IPS-18c (cell line): ENCODE measurements around the gene NEU1.
"Not testable (repeated sequence)": the region's sequence is repeated elsewhere in the genome, so short reads cannot be mapped to it uniquely, and the experiment has no call there.

Experiments used
- H3K4me3 ChIP-seq: 2 replicates; pipeline ENCODE4 v1.7.0; 2013; ENCODE audit warnings: low read depth, mild to moderate bottlenecking, low read length, moderate library complexity; ENCODE audit not compliant: insufficient read depth
- H3K9me3 ChIP-seq: one replicate; pipeline ENCODE4 v1.6.1; 2013; ENCODE audit warnings: mild to moderate bottlenecking, low read length, moderate library complexity; ENCODE audit not compliant: control insufficient read depth, insufficient read depth

NEU1 gene

GRCh38 chr6:31862344-31863235, at the start of gene NEU1:
NEU1 (minus strand) TSS chr6:31862821; CDS start chr6:31862776, 45 bp downstream.
- H3K4me3 ChIP-seq: peak within 1 kb of the TSS; percentile 82
- no peaks in the 10 kb centered on the region for H3K9me3 ChIP-seq

- H3K4me3 ChIP-seq: no peak overlapping the region
- no peaks in the 10 kb centered on the region for H3K9me3 ChIP-seq
Observed at GRCh38 chr6:31911826-31912585, 49.4 kb upstream of the NEU1 start.

- not testable (repeated sequence) for H3K4me3 ChIP-seq
Observed at GRCh38 chr6:31909298-31909697, 46.7 kb upstream of the NEU1 start.

GRCh38 chr6:31908791-31909190, 46.2 kb upstream of the NEU1 start:
- H3K4me3 ChIP-seq: no peak overlapping the region
- H3K9me3 ChIP-seq: no peaks in the 10 kb centered on the region

More at GRCh38 chr6:31909298-31909697, 46.7 kb upstream of the NEU1 start:
- not testable (repeated sequence) for H3K9me3 ChIP-seq

GRCh38 chr6:31908255-31908654, 45.6 kb upstream of the NEU1 start:
- H3K9me3 ChIP-seq: not testable (repeated sequence)

GRCh38 chr6:31907158-31907813, 44.7 kb upstream of the NEU1 start:
- no peak overlapping the region for H3K4me3 ChIP-seq

More at GRCh38 chr6:31908255-31908654, 45.6 kb upstream of the NEU1 start:
- H3K4me3 ChIP-seq: not testable (repeated sequence)

GRCh38 chr6:31906727-31907126, 44.1 kb upstream of the NEU1 start:
- not testable (repeated sequence) for H3K4me3 ChIP-seq, H3K9me3 ChIP-seq

More at GRCh38 chr6:31907158-31907813, 44.7 kb upstream of the NEU1 start:
- H3K9me3 ChIP-seq: no peaks in the 10 kb centered on the region

GRCh38 chr6:31906122-31906521, 43.5 kb upstream of the NEU1 start:
- H3K4me3 ChIP-seq: no peak overlapping the region

GRCh38 chr6:31905041-31905440, 42.4 kb upstream of the NEU1 start:
- H3K9me3 ChIP-seq: no peaks in the 10 kb centered on the region
- H3K4me3 ChIP-seq: no peak overlapping the region

More at GRCh38 chr6:31906122-31906521, 43.5 kb upstream of the NEU1 start:
- H3K9me3 ChIP-seq: no peaks in the 10 kb centered on the region

- Histone ChIP-seq H3K4me3 (no peak overlapping the region), H3K9me3 (no peaks in the 10 kb centered on the region)
Observed at GRCh38 chr6:31903957-31904356, 41.3 kb upstream of the NEU1 start.

GRCh38 chr6:31901953-31902643, 39.5 kb upstream of the NEU1 start, which contains the start of gene ZBTB12:
ZBTB12 (minus strand) TSS chr6:31902086; CDS start chr6:31901305, 781 bp downstream.
- H3K9me3 ChIP-seq: no peaks in the 10 kb centered on the region
- peak within 1 kb of the TSS; percentile 64 for H3K4me3 ChIP-seq

- H3K4me3 ChIP-seq: peak overlapping the region; percentile 64
- H3K9me3 ChIP-seq: no peaks in the 10 kb centered on the region
Observed at GRCh38 chr6:31901415-31901952, 38.9 kb upstream of the NEU1 start.

- Histone ChIP-seq H3K4me3 (peak overlapping the region; percentile 64), H3K9me3 (no peaks in the 10 kb centered on the region)
Observed at GRCh38 chr6:31900917-31901414, 38.3 kb upstream of the NEU1 start.

- Histone ChIP-seq H3K4me3 (no peak overlapping the region), H3K9me3 (no peaks in the 10 kb centered on the region)
Observed at GRCh38 chr6:31899882-31900722, 37.5 kb upstream of the NEU1 start.

- no peak overlapping the region for H3K4me3 ChIP-seq
- H3K9me3 ChIP-seq: no peaks in the 10 kb centered on the region
Observed at GRCh38 chr6:31899215-31899614, 36.6 kb upstream of the NEU1 start.
